Kidney epithelial cell (primary cell): ENCODE results near the gene GPR65. TPM values are rescaled to one million over a fixed set of nuclear protein-coding genes. Genes with fewer than 3 reads are reported as not detected.

Experiments
- DNase-seq: peaks from one replicate; pipeline ENCODE4 v3.0.0-alpha.2; 2010; ENCODE audit warnings: low read depth
- H3K27me3 ChIP-seq: 2 replicates; pipeline ENCODE4 v1.6.0; 2011; ENCODE audit warnings: low read length; ENCODE audit not compliant: control insufficient read depth, insufficient read depth
- H3K36me3 ChIP-seq: 2 replicates; pipeline ENCODE4 v1.5.1; 2011; ENCODE audit warnings: low read length; ENCODE audit not compliant: control insufficient read depth, insufficient read depth
- H3K4me3 ChIP-seq: 2 replicates; pipeline ENCODE4 v1.5.1; 2011; ENCODE audit warnings: low read depth, mild to moderate bottlenecking, control low read depth, low read length
- total RNA-seq: library from RNA; depleted of rRNA; stranded (reverse); fragments of >200 nt; gene quantifications from 2 replicates; pipeline ENCODE4 v1.2.3, GENCODE V29; 2015
- TF ChIP-seq, protein P1 (sequence below): IDR thresholded peaks from 2 replicates; pipeline ENCODE4 v1.5.1; 2011; ENCODE audit warnings: mild to moderate bottlenecking, moderate library complexity, low read length, control low read depth, inconsistent platforms; ENCODE audit not compliant: insufficient read depth, poor library complexity, severe bottlenecking

GPR65 gene
- total RNA-seq, 1 donor from 2014 or later = not detected

DNA sequence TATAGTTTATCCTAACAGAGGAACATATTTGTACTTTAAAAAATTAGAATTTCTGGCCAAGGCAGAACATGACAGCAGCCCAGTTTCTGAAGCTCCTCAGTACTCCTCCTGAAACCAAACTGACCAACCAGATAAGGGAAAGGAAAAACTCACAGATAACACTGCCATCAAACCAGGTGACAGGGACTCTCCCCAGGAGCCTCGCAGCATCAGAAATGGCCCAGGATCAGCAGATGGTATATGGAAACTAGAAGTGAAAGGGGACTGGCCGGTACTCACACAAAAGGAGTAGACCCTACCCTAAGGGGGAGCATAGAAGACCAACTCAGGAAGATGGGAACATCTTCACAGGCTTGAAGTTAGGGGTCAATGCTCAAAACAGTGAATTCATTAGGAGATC is 33.9 kb upstream of the GPR65 start:
- no peak for DNase-seq
- H3K36me3 ChIP-seq = no peaks in the 10 kb centered on the region
- TF ChIP-seq, protein P1, sequence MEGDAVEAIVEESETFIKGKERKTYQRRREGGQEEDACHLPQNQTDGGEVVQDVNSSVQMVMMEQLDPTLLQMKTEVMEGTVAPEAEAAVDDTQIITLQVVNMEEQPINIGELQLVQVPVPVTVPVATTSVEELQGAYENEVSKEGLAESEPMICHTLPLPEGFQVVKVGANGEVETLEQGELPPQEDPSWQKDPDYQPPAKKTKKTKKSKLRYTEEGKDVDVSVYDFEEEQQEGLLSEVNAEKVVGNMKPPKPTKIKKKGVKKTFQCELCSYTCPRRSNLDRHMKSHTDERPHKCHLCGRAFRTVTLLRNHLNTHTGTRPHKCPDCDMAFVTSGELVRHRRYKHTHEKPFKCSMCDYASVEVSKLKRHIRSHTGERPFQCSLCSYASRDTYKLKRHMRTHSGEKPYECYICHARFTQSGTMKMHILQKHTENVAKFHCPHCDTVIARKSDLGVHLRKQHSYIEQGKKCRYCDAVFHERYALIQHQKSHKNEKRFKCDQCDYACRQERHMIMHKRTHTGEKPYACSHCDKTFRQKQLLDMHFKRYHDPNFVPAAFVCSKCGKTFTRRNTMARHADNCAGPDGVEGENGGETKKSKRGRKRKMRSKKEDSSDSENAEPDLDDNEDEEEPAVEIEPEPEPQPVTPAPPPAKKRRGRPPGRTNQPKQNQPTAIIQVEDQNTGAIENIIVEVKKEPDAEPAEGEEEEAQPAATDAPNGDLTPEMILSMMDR = no peak
- H3K27me3 ChIP-seq = no peaks in the 10 kb centered on the region
- H3K4me3 ChIP-seq = no peak overlapping the region

DNA sequence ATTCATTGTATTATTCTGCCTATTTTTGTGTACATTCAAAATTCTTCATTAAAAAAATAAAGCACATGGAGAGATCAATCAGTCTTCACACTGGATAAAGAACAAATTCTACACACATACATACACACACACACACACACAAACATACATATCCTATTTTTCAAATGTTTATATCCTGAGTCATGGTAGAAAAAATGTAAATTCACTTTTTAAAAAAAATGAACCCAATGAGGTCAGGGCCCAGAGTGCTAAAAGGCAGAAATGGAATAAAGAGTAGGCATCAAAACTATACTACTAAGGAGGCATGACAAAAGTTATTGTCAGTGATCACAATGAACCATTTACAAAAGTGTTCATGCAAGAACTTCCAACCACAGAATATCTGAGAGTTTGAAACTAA is 29.3 kb upstream of the GPR65 start:
- no peak overlapping the region for H3K4me3 ChIP-seq
- H3K27me3 ChIP-seq = no peaks in the 10 kb centered on the region
- no peaks in the 10 kb centered on the region for H3K36me3 ChIP-seq
- no peak for DNase-seq
- TF ChIP-seq, protein P1 = no peak

DNA sequence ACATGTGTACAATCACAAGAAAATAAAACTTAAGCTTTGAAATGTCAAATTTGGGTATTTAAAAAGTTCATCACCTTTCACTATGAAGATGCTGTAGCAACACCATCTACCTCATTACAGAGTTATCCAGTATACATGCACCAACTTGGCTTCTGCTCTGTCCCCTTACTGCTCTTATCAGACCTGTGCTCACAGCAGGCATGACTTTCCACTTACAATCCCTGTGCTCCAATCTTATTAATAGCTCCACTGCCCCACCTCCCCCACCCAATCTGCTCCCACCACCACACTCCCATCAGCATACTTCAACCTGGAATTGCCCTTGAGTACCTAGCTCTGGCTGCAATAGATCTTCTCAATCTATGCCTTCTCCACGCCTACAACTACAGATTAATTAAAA is 25.2 kb upstream of the GPR65 start:
- DNase-seq = no peak
- H3K4me3 ChIP-seq = no peak overlapping the region
- no peaks in the 10 kb centered on the region for H3K27me3 ChIP-seq
- TF ChIP-seq, protein P1 = no peak
- H3K36me3 ChIP-seq = no peaks in the 10 kb centered on the region

DNA sequence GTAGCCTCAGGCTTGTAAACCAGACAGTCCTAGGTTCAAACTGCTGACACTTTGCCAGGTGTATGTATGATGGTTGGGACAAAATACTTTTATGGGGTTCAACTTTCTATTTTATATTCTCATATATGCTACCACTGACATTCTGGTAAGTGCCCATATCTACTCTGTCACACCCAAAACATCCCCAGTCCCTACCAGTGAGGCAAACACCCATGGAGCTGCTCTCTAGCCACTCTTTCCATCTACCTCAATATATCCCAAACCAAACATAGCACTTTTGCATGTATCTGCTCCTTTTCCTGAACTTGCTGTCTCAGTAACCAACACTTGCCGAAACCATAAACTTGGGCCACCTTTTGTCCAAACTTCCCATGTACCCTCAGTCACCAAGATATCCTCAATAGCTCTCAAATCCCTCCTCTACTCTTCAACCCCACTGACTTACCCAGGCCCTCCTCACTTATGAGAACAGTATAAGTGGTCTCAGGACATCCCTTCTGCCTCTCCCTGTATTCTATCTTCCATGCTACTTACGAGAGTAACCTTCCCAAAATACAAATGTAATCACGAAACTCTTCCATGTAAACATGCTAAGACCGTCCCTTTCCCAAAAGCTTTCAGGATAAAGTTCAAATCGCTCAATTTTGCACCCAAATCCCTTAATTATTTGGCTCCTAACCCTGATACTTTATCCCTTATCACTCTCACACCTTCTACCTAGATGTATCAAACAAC is 15.5 kb upstream of the GPR65 start:
- no peak for DNase-seq
- Histone ChIP-seq H3K4me3 (no peak overlapping the region), H3K36me3 (no peaks in the 10 kb centered on the region), H3K27me3 (no peaks in the 10 kb centered on the region)
- TF ChIP-seq, protein P1 = no peak

DNA sequence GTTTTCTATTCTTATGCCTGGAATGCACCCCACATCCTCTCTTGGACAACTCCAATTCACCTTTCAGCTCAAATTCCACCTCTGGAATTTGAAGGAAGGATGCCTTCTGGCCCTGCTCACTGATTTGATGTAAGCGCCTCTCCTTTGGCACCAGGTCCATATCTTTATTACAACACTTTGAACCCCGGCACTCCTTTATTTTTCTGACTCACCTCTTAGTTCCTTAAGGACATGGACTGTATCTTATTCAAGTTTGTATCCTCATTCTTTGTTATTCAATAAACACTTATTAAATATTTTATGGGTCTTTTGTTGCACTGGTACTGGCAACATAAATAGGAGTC is 15.0 kb upstream of the GPR65 start:
- no peaks in the 10 kb centered on the region for H3K27me3 ChIP-seq
- H3K4me3 ChIP-seq = no peak overlapping the region
- no peaks in the 10 kb centered on the region for H3K36me3 ChIP-seq
- TF ChIP-seq, protein P1 = no peak
- no peak for DNase-seq

DNA sequence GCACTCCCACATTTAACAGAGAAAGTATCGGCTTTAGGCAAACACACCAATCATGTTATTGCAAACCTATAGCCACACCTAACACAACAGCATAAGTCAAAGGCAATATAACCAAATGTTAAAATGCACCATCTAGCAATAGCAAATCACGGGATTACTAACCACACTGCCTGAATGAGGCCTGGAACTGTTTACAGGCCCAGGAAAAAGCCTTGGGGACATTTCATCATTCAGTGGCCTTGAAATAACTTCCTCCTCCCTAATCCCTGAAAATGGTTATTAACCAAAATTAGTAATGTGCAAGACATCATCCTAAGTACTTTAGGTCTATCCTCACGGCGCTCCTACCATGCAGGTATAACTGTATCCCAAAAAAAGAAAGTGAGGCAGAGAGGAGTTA is 14.3 kb upstream of the GPR65 start:
- H3K27me3 ChIP-seq = no peaks in the 10 kb centered on the region
- H3K36me3 ChIP-seq = no peaks in the 10 kb centered on the region
- DNase-seq = no peak
- TF ChIP-seq, protein P1 = no peak
- no peak overlapping the region for H3K4me3 ChIP-seq
